AG04449 (cell line): Measurements from ENCODE around the gene GRAMD4.

Experiments used
- CTCF ChIA-PET: fragments of 350-600 bp; formaldehyde crosslinking; extraction: SDS; loops from one replicate; lab custom pipeline; 2021; ENCODE audit warnings: antibody characterized with exemption; lab: Yijun Ruan, JAX
- POLR2A ChIA-PET: fragments of 400-600, 350-600 bp; formaldehyde crosslinking; extraction: SDS; loops from one replicate; lab custom pipeline; 2020; ENCODE audit warnings: antibody characterized with exemption, inconsistent platforms; lab: Yijun Ruan, JAX
- DNase-seq: peaks from one replicate; pipeline ENCODE4 v3.0.0-alpha.2; 2010; ENCODE audit warnings: low read depth, low spot score
- H3K4me3 ChIP-seq: 2 replicates; pipeline ENCODE4 v1.5.1; 2011; ENCODE audit warnings: low read depth, mild to moderate bottlenecking, control low read depth, low read length
- CTCF ChIP-seq: IDR thresholded peaks from one replicate; pipeline ENCODE4 v1.5.1; 2011; ENCODE audit warnings: mild to moderate bottlenecking, moderate library complexity, low read length, control low read depth, inconsistent platforms; ENCODE audit not compliant: insufficient read depth; ENCODE audit errors: missing control alignments

Gene GRAMD4

GRCh38 chr22:46662226-46662625 is 42.0 kb downstream of the GRAMD4 start:
- CTCF ChIA-PET: no interaction called here
- no peak overlapping the region for H3K4me3 ChIP-seq
- DNase-seq: no peak
- no peak for TF ChIP-seq CTCF
- POLR2A ChIA-PET: no interaction called here

- CTCF ChIA-PET: no interaction called here
- H3K4me3 ChIP-seq: no peak overlapping the region
- no peak for TF ChIP-seq CTCF
- no peak for DNase-seq
- POLR2A ChIA-PET: no interaction called here
Measured at GRCh38 chr22:46663001-46663400, 42.8 kb downstream of the GRAMD4 start.

- DNase-seq: no peak
- TF ChIP-seq CTCF: no peak
- CTCF ChIA-PET: no interaction called here
- H3K4me3 ChIP-seq: no peak overlapping the region
- POLR2A ChIA-PET: no interaction called here
Measured at GRCh38 chr22:46663436-46664100, 43.4 kb downstream of the GRAMD4 start.

- TF ChIP-seq CTCF: no peak
- DNase-seq: no peak
- CTCF ChIA-PET: no interaction called here
- no peak overlapping the region for H3K4me3 ChIP-seq
- POLR2A ChIA-PET: no interaction called here
Measured at GRCh38 chr22:46664301-46664855, 44.2 kb downstream of the GRAMD4 start.

- TF ChIP-seq CTCF: no peak
- ChIA-PET CTCF (no interaction called here), POLR2A (no interaction called here)
- H3K4me3 ChIP-seq: no peak overlapping the region
- DNase-seq: no peak
Measured at GRCh38 chr22:46665151-46665695, 45.0 kb downstream of the GRAMD4 start.

GRCh38 chr22:46665751-46666280 is 45.6 kb downstream of the GRAMD4 start:
- ChIA-PET POLR2A (no interaction called here), CTCF (no interaction called here)
- no peak for TF ChIP-seq CTCF
- no peak for DNase-seq
- H3K4me3 ChIP-seq: no peak overlapping the region
